GM23338 (cell line): Measurements from ENCODE around the gene APP.

Experiments used
- CREB1 ChIP-seq: fragments of 250-450 bp; sonication (Bioruptor Pico); IDR thresholded peaks from 2 replicates; pipeline ENCODE4 v1.5.0; 2020; ENCODE audit warnings: low read depth, mild to moderate bottlenecking, moderate library complexity
- CTCF ChIP-seq, 2 experiments: fragments of 200-600 bp in 1 of 2; sonication (generic) in 1 of 2; conservative IDR thresholded peaks; 2 replicates each; pipeline versions ENCODE4 v1.5.1 to v1.6.1; 2016 to 2017; ENCODE audit warnings: antibody characterized with exemption in 2 of 2, low read depth in 2 of 2, mild to moderate bottlenecking in 2 of 2, moderate library complexity in 1 of 2
- ETS1 ChIP-seq: IDR thresholded peaks from 2 replicates; pipeline ENCODE4 v1.6.1; 2016; ENCODE audit warnings: antibody characterized with exemption
- EZH2 ChIP-seq: fragments of 200-600 bp; sonication (generic); IDR thresholded peaks from one replicate; pipeline ENCODE4 v1.8.0; 2017; ENCODE audit warnings: antibody characterized with exemption, mild to moderate bottlenecking, low read depth; ENCODE audit not compliant: unreplicated experiment
- POLR2AphosphoS5 ChIP-seq: IDR thresholded peaks from 2 replicates; pipeline ENCODE4 v1.6.1; 2016; ENCODE audit warnings: antibody characterized with exemption, low read depth
- REST ChIP-seq: IDR thresholded peaks from one replicate; pipeline ENCODE4 v1.6.1; 2018; ENCODE audit warnings: antibody characterized with exemption; ENCODE audit not compliant: unreplicated experiment
- ZNF114 ChIP-seq: fragments of 250-450 bp; sonication (Bioruptor Pico); IDR thresholded peaks from 2 replicates; pipeline ENCODE4 v1.5.0; 2020; ENCODE audit warnings: mild to moderate bottlenecking, moderate library complexity
- ZNF331 ChIP-seq: fragments of 250-450 bp; sonication (Bioruptor Pico); IDR thresholded peaks from 2 replicates; pipeline ENCODE4 v1.5.0; 2020; ENCODE audit warnings: low read depth, mild to moderate bottlenecking, moderate library complexity

GRCh38 chr21:26212220-26212619 is 41.6 kb upstream of the APP start:
- no peak for TF ChIP-seq CTCF (conservative IDR thresholded peaks at IDR 0.05; ENCODE audit: low read depth in 2 of 2)
- TF ChIP-seq POLR2AphosphoS5: no peak
- no peak for TF ChIP-seq CREB1
- no peak for TF ChIP-seq EZH2
- TF ChIP-seq REST: no peak
- no peak for TF ChIP-seq ETS1
- no peak for TF ChIP-seq ZNF114 (CRISPR knock-in tag)
- no peak for TF ChIP-seq ZNF331 (CRISPR knock-in tag)
